Measurements from ENCODE around the gene PCDH18.

The PCDH18 gene

DNA sequence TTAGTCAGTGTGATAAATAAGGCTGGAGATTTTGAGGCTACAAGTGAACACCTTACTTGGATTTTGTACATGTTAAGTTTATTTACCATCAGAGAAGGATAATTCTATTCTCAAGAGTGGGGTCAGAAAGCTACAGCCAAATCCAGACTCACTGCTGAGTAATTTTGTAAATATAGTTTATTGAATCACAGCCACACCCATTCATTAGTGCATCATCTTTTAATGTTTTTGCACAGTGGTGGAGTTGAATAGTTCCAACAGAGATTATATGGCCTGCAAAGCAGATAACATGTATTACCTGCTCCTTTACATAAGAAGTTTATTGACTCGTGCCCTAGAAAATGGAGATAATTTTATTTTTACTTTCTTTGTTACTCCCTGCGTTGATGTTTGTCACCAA is 60.4 kb downstream of the PCDH18 start:
- TF ChIP-seq, protein P1, sequence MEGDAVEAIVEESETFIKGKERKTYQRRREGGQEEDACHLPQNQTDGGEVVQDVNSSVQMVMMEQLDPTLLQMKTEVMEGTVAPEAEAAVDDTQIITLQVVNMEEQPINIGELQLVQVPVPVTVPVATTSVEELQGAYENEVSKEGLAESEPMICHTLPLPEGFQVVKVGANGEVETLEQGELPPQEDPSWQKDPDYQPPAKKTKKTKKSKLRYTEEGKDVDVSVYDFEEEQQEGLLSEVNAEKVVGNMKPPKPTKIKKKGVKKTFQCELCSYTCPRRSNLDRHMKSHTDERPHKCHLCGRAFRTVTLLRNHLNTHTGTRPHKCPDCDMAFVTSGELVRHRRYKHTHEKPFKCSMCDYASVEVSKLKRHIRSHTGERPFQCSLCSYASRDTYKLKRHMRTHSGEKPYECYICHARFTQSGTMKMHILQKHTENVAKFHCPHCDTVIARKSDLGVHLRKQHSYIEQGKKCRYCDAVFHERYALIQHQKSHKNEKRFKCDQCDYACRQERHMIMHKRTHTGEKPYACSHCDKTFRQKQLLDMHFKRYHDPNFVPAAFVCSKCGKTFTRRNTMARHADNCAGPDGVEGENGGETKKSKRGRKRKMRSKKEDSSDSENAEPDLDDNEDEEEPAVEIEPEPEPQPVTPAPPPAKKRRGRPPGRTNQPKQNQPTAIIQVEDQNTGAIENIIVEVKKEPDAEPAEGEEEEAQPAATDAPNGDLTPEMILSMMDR (IDR thresholded peaks at IDR 0.05; ENCODE audit: low read depth, low read length), result no peak
- H3K4me3 ChIP-seq (ENCODE audit: low read depth, low read length), result no peak overlapping the region
- in situ Hi-C loops (cut with HindIII; ENCODE audit: low sequenced_read_pairs), result no loop called here
- peak; percentile 32 for DNase-seq (ENCODE audit: low read depth, low spot score)

DNA sequence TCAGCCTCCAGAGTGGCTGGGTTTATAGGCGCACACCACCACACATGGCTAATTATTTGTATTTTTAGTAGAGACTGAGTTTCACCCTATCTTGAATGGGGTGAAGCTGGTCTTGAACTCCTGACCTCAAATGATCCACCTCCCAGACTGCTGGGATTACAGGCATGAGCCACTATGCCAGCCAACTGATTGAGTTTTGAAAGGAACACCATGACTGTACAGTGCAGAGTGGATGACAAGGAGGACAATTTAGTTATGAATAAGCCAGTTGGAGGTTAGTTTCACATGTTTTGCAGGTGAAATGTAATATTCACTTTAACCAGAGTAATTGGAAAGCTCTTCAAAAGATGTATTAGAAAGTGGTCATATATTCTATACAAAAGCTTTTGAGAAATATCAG is 60.8 kb downstream of the PCDH18 start:
- TF ChIP-seq, protein P1 (IDR thresholded peaks at IDR 0.05; ENCODE audit: low read depth, low read length), result no peak
- in situ Hi-C loops (cut with HindIII; ENCODE audit: low sequenced_read_pairs), result no loop called here
- no peak overlapping the region for H3K4me3 ChIP-seq (ENCODE audit: low read depth, low read length)
- DNase-seq (ENCODE audit: low read depth, low spot score), result no peak

DNA sequence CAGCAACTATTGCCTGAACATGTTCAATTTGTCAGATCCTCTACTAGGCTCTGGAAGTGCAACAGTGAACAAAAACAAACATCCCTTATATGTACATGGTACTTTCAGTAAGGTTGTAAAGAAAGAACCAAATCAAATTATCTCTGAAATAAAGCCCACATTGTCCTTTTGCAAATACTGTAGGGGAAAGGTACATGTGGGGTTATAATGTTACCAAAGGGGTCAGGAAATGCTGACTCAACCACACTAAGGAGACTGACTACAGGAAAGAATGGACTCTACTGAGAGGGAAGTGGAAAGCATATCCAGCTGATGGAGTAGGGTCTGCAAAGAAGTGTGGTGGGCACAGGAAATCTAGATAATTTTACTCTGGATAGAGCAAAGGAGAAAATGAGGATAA is 61.5 kb downstream of the PCDH18 start:
- H3K4me3 ChIP-seq (ENCODE audit: low read depth, low read length), result no peak overlapping the region
- TF ChIP-seq, protein P1 (IDR thresholded peaks at IDR 0.05; ENCODE audit: low read depth, low read length), result no peak
- in situ Hi-C loops (cut with HindIII; ENCODE audit: low sequenced_read_pairs), result no loop called here
- no peak for DNase-seq (ENCODE audit: low read depth, low spot score)

Measured in astrocyte of the spinal cord (primary cell).